ENCODE results near the gene HAX1. TPM values are rescaled to one million over a fixed set of nuclear protein-coding genes. Genes with fewer than 3 reads are reported as not detected.

The HAX1 gene
- total and polyA plus RNA-seq, 10 of the 15 experiments (the other 5 are each of a cell fraction or from before 2014, with no cell fraction given) = 95.3 to 288 (median 147) TPM

DNA sequence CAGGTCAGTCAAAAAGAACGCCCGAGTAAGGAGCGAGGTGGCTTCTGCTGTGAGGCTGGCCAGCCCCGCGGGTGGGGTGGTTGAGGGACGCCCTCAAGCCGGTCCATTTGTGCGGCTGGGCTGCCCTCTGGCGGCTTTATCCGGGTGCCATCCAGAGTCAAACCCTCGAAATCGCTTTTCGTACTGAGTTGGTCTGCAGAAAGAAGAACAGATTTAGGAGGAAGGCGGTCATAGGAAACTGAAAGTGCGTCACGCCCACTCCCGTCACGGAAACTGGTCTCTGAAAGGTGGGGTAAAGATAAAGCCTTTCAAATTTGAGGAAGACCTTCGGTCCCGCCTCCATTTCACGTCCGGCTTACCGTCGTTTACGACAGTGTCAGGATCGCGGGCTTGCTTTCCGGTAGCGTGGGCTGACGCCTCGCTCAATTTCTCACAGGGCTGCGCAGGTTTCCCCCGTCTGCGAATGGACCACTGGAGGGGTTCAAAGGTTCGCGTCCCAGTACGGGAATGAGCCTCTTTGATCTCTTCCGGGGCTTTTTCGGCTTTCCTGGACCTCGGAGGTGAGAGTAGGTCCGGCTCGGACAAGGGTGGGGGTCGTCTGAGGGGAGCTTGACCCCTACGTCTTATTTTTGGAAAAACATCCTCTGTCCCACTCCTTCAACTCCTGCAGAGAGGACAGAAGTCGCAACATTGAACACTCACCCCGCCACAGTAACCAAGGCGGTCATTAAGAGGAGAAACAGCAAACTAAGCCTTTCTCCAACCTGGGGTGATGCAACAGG lies at the start of gene HAX1 (continued):
- TF ChIP-seq, protein P1, sequence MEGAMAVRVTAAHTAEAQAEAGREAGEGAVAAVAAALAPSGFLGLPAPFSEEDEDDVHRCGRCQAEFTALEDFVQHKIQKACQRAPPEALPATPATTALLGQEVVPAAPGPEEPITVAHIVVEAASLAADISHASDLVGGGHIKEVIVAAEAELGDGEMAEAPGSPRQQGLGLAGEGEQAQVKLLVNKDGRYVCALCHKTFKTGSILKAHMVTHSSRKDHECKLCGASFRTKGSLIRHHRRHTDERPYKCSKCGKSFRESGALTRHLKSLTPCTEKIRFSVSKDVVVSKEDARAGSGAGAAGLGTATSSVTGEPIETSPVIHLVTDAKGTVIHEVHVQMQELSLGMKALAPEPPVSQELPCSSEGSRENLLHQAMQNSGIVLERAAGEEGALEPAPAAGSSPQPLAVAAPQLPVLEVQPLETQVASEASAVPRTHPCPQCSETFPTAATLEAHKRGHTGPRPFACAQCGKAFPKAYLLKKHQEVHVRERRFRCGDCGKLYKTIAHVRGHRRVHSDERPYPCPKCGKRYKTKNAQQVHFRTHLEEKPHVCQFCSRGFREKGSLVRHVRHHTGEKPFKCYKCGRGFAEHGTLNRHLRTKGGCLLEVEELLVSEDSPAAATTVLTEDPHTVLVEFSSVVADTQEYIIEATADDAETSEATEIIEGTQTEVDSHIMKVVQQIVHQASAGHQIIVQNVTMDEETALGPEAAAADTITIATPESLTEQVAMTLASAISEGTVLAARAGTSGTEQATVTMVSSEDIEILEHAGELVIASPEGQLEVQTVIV (IDR thresholded peaks at IDR 0.05; ENCODE audit: borderline replicate concordance, partially characterized antibody) = peak; percentile 99
- peak; percentile 65; the same call in 1 of the 2 replicates for TF ChIP-seq FOXM1 (IDR thresholded peaks at IDR 0.05; ENCODE audit: low read depth, low read length)
- peak; percentile 66 for TF ChIP-seq CBFB (IDR thresholded peaks at IDR 0.05; ENCODE audit: low read depth)
- TF ChIP-seq PBX3 (IDR thresholded peaks at IDR 0.05; ENCODE audit: insufficient replicate concordance, low read depth, low read length) = no peak
- TF ChIP-seq STAT1 (conservative IDR thresholded peaks at IDR 0.05) = no peak; the same call in 1 of the 2 replicates
- TF ChIP-seq RCOR1 (conservative IDR thresholded peaks at IDR 0.05; ENCODE audit: low read depth, low read length) = no peak
- TF ChIP-seq NFYA (IDR thresholded peaks at IDR 0.05; ENCODE audit: borderline replicate concordance, low read depth, low read length) = no peak
- no peak for TF ChIP-seq ZNF274 (IDR thresholded peaks at IDR 0.05; ENCODE audit: insufficient read depth, insufficient read length)
- TF ChIP-seq, protein P2, sequence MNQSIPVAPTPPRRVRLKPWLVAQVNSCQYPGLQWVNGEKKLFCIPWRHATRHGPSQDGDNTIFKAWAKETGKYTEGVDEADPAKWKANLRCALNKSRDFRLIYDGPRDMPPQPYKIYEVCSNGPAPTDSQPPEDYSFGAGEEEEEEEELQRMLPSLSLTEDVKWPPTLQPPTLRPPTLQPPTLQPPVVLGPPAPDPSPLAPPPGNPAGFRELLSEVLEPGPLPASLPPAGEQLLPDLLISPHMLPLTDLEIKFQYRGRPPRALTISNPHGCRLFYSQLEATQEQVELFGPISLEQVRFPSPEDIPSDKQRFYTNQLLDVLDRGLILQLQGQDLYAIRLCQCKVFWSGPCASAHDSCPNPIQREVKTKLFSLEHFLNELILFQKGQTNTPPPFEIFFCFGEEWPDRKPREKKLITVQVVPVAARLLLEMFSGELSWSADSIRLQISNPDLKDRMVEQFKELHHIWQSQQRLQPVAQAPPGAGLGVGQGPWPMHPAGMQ (IDR thresholded peaks at IDR 0.05; ENCODE audit: borderline replicate concordance) = no peak
- TF ChIP-seq CBX3 (IDR thresholded peaks at IDR 0.05; ENCODE audit: borderline replicate concordance, low read depth) = no peak
- TF ChIP-seq EGR1 (IDR thresholded peaks at IDR 0.05; ENCODE audit: borderline replicate concordance in 1 of 2, low read depth in 2 of 2, low read length in 2 of 2) = peak in 1 of 2 experiments; percentile 89; a peak in 2 of 3 replicates
- TF ChIP-seq ZBED1 (IDR thresholded peaks at IDR 0.05; ENCODE audit: borderline replicate concordance) = no peak
